HCT116 (cell line): ENCODE results near the gene SLC66A1. TPM values are rescaled to one million over a fixed set of nuclear protein-coding genes. Genes with fewer than 3 reads are reported as not detected.
"Not testable (repeated sequence)": the region's sequence is repeated elsewhere in the genome, so short reads cannot be mapped to it uniquely, and the experiment has no call there.

ENCODE experiments used
- ATAC-seq: fragments of 200-7000 bp; cut with Tn5 transposase; 2 replicates; pipeline ENCODE4 v1.9.1; 2020; ENCODE audit warnings: mild to moderate bottlenecking, moderate library complexity
- BruUV-seq: library from RNA; stranded (reverse); fragments of 400-500 nt; replicated peaks from 2 replicates; lab custom pipeline; 2021; lab: Mats Ljungman, UMichigan
- CTCF ChIA-PET: fragments of 300-600 bp; sonication (Branson Sonifier 250); formaldehyde crosslinking; loops from one replicate; lab custom pipeline; 2021; ENCODE audit warnings: antibody characterized with exemption; lab: Charles Lee
- POLR2A ChIA-PET: fragments of 300-600, 350-600 bp; sonication (Branson Sonifier 250); formaldehyde crosslinking; loops from one replicate; lab custom pipeline; 2021; ENCODE audit warnings: antibody characterized with exemption; lab: Charles Lee
- RAD21 ChIA-PET, 2 experiments: fragments of 300-600 bp; sonication (Branson Sonifier 250); formaldehyde crosslinking; loops; one replicate each; lab custom pipeline; 2023; ENCODE audit warnings: low total read pairs in 2 of 2; ENCODE audit not compliant: uncharacterized antibody in 2 of 2, unreplicated experiment in 2 of 2, low non-redundant PET in 1 of 2; lab: Charles Lee
- DNase-seq: peaks from one replicate; pipeline ENCODE4 v3.0.0-alpha.2; 2010; ENCODE audit warnings: low read depth, low spot score
- H2AFZ ChIP-seq: fragments of 200-600 bp; shearing (Covaris generic), sonication (generic); 2 replicates; pipeline ENCODE4 v1.6.1; 2017; ENCODE audit warnings: low read depth, mixed run types, mixed read lengths, antibody characterized with exemption, low read length; ENCODE audit not compliant: poor library complexity, severe bottlenecking
- H3K27ac ChIP-seq: 2 replicates; pipeline ENCODE4 v1.5.1; 2012; ENCODE audit warnings: low read depth, low read length
- H3K27me3 ChIP-seq: fragments of 200-600 bp; sonication (generic); 2 replicates; pipeline ENCODE4 v1.6.1; 2016; ENCODE audit warnings: mixed run types, low read length, mixed read lengths; ENCODE audit not compliant: insufficient read depth
- H3K36me3 ChIP-seq, 2 experiments: fragments of 200-500 bp in 1 of 2; fragments of 200-600 bp in 1 of 2; sonication (Bioruptor generic) in 1 of 2; sonication (generic) in 1 of 2; 2 replicates each; pipeline versions ENCODE4 v1.5.1 to v1.6.1; 2014 to 2016; ENCODE audit warnings: low read length in 2 of 2, inconsistent platforms in 1 of 2, mixed read lengths in 1 of 2, mixed run types in 1 of 2; ENCODE audit not compliant: insufficient read depth in 2 of 2, control insufficient read depth in 1 of 2
- H3K4me1 ChIP-seq, 2 experiments: fragments of 200-600 bp in 1 of 2; sonication (generic) in 1 of 2; 2 replicates each; pipeline versions ENCODE4 v1.5.1 to v1.6.1; 2012 to 2017; ENCODE audit warnings: low read length in 2 of 2, inconsistent platforms in 1 of 2, mild to moderate bottlenecking in 1 of 2, mixed read lengths in 1 of 2, mixed run types in 1 of 2, moderate library complexity in 1 of 2; ENCODE audit not compliant: insufficient read depth in 2 of 2, control insufficient read depth in 1 of 2
- H3K4me2 ChIP-seq: fragments of 200-600 bp; sonication (generic); 2 replicates; pipeline ENCODE4 v1.6.1; 2017; ENCODE audit warnings: mixed run types, low read length, mixed read lengths
- H3K4me3 ChIP-seq, 2 experiments: fragments of 200-600 bp in 1 of 2; sonication (generic) in 1 of 2; replicated peaks in 1 of 2; 2 replicates each; pipeline ENCODE4 v1.5.1; 2011 to 2016; ENCODE audit warnings: low read length in 2 of 2, control low read depth in 1 of 2, low read depth in 1 of 2, mild to moderate bottlenecking in 1 of 2, mixed read lengths in 1 of 2, mixed run types in 1 of 2
- H3K79me2 ChIP-seq: fragments of 200-600 bp; sonication (generic); 2 replicates; pipeline ENCODE4 v1.6.1; 2017; ENCODE audit warnings: mild to moderate bottlenecking, mixed run types, low read length, moderate library complexity, mixed read lengths; ENCODE audit not compliant: insufficient read depth
- H3K9ac ChIP-seq: fragments of 200-600 bp; sonication (generic); 2 replicates; pipeline ENCODE4 v1.6.1; 2016; ENCODE audit warnings: low read length, mixed read lengths
- H3K9me2 ChIP-seq: fragments of 200-600 bp; sonication (generic), shearing (Covaris generic); 2 replicates; pipeline ENCODE4 v1.6.1; 2017; ENCODE audit warnings: mixed run types, mild to moderate bottlenecking, moderate library complexity; ENCODE audit not compliant: insufficient read depth
- H3K9me3 ChIP-seq, 2 experiments: fragments of 200-500 bp in 1 of 2; fragments of 200-600 bp in 1 of 2; sonication (Bioruptor generic) in 1 of 2; sonication (generic) in 1 of 2; 2 replicates each; pipeline ENCODE4 v1.6.1; 2014 to 2017; ENCODE audit warnings: low read length in 2 of 2, mixed read lengths in 2 of 2, inconsistent platforms in 1 of 2, low read depth in 1 of 2, mild to moderate bottlenecking in 1 of 2, mixed run types in 1 of 2, moderate library complexity in 1 of 2; ENCODE audit not compliant: control insufficient read depth in 1 of 2, insufficient read depth in 1 of 2
- H4K20me1 ChIP-seq: fragments of 200-600 bp; sonication (generic), shearing (Covaris generic); 2 replicates; pipeline ENCODE4 v1.6.1; 2017; ENCODE audit warnings: mixed run types, mild to moderate bottlenecking, moderate library complexity; ENCODE audit not compliant: insufficient read depth
- CBX3 ChIP-seq: IDR thresholded peaks from 2 replicates; pipeline ENCODE4 v1.6.1; 2012; ENCODE audit warnings: low read depth
- CEBPB ChIP-seq: IDR thresholded peaks from 2 replicates; pipeline ENCODE4 v1.6.1; 2012; ENCODE audit warnings: low read depth
- CTCF ChIP-seq, 3 experiments: fragments of 200-600 bp in 1 of 3; sonication (generic) in 1 of 3; IDR thresholded peaks in 2 of 3; conservative IDR thresholded peaks in 1 of 3; 2 replicates each; pipeline ENCODE4 v1.5.1; 2012 to 2017; ENCODE audit warnings: low read depth in 2 of 3, low read length in 2 of 3, antibody characterized with exemption in 1 of 3, borderline replicate concordance in 1 of 3, control low read depth in 1 of 3, mild to moderate bottlenecking in 1 of 3, mixed read lengths in 1 of 3, mixed run types in 1 of 3, moderate library complexity in 1 of 3; ENCODE audit not compliant: insufficient read depth in 1 of 3
- EGR1 ChIP-seq: IDR thresholded peaks from 2 replicates; pipeline ENCODE4 v1.6.1; 2012; ENCODE audit warnings: low read depth
- ELF1 ChIP-seq: IDR thresholded peaks from 2 replicates; pipeline ENCODE4 v1.6.1; 2012; ENCODE audit warnings: low read depth, borderline replicate concordance
- EZH2 ChIP-seq: fragments of 200-600 bp; sonication (generic); IDR thresholded peaks from 2 replicates; pipeline ENCODE4 v1.6.1; 2017; ENCODE audit warnings: antibody characterized with exemption, mixed run types
- EZH2phosphoT487 ChIP-seq: fragments of 200-600 bp; IDR thresholded peaks from 2 replicates; pipeline ENCODE4 v1.6.1; 2018; ENCODE audit warnings: antibody characterized with exemption, borderline replicate concordance
- FOSL1 ChIP-seq: IDR thresholded peaks from 2 replicates; pipeline ENCODE4 v1.6.1; 2012; ENCODE audit warnings: low read depth
- MAX ChIP-seq: IDR thresholded peaks from 2 replicates; pipeline ENCODE4 v1.6.1; 2012
- POLR2A ChIP-seq: IDR thresholded peaks from 2 replicates; pipeline ENCODE4 v1.7.0; 2011; ENCODE audit warnings: borderline replicate concordance; ENCODE audit not compliant: insufficient read depth, insufficient read length; ENCODE audit errors: extremely low read depth
- POLR2AphosphoS5 ChIP-seq: IDR thresholded peaks from 2 replicates; pipeline ENCODE4 v1.6.1; 2011; ENCODE audit warnings: mild to moderate bottlenecking, low read depth, low read length, moderate library complexity
- RAD21 ChIP-seq: IDR thresholded peaks from 2 replicates; pipeline ENCODE4 v1.6.1; 2012; ENCODE audit warnings: low read depth, mild to moderate bottlenecking
- SIN3A ChIP-seq: IDR thresholded peaks from 2 replicates; pipeline ENCODE4 v1.6.1; 2012; ENCODE audit warnings: low read depth
- SP1 ChIP-seq: IDR thresholded peaks from 2 replicates; pipeline ENCODE4 v1.6.1; 2012; ENCODE audit warnings: low read depth
- SRF ChIP-seq: IDR thresholded peaks from 2 replicates; pipeline ENCODE4 v1.6.1; 2012; ENCODE audit warnings: low read depth
- TCF7L2 ChIP-seq: IDR thresholded peaks from 2 replicates; pipeline ENCODE4 v1.7.0; 2011; ENCODE audit warnings: borderline replicate concordance, inconsistent platforms; ENCODE audit not compliant: insufficient read depth, insufficient read length; ENCODE audit errors: extremely low read depth
- YY1 ChIP-seq: IDR thresholded peaks from 2 replicates; pipeline ENCODE4 v1.6.1; 2011; ENCODE audit warnings: low read length, low read depth, moderate library complexity, mild to moderate bottlenecking; ENCODE audit not compliant: insufficient replicate concordance; ENCODE audit errors: extremely low read depth
- ZFX ChIP-seq: fragments of 450-650 bp; IDR thresholded peaks from 2 replicates; pipeline ENCODE4 v1.6.1; 2017
- intact Hi-C: fragments of 100-400 bp; cut with micrococcal nuclease; formaldehyde crosslinking; loops from 2 replicates; pipeline ENCODE4 v1.10.0; 2022
- total RNA-seq: library from RNA; stranded (reverse); gene quantifications from one replicate; pipeline ENCODE4 v1.2.1, GENCODE V29; 2021; ENCODE audit not compliant: unreplicated experiment

SLC66A1 gene
- total RNA-seq, 1 experiment from 2014 or later: 11.1 TPM

- TF ChIP-seq CTCF (IDR thresholded peaks at IDR 0.05 in 2 of 3, conservative IDR thresholded peaks at IDR 0.05 in 1 of 3; ENCODE audit: borderline replicate concordance in 1 of 3, insufficient read depth in 1 of 3, low read depth in 2 of 3, low read length in 2 of 3): no peak
- TF ChIP-seq MAX: no peak
- TF ChIP-seq SIN3A: no peak
- TF ChIP-seq SP1: no peak
- TF ChIP-seq EZH2: no peak
Measured at GRCh38 chr1:19294638-19295037, 17.5 kb upstream of the SLC66A1 start (continued).

- TF ChIP-seq MAX (no peak), SIN3A (no peak), SP1 (no peak), RAD21 (no peak), ELF1 (no peak), EGR1 (no peak), ZFX (no peak), SRF (no peak), POLR2AphosphoS5 (no peak), CBX3 (no peak), EZH2phosphoT487 (no peak), CEBPB (no peak), FOSL1 (no peak), YY1 (no peak), POLR2A (no peak), TCF7L2 (no peak)
- Histone ChIP-seq H3K9me3 (peaks cover 0 to under 1% of the 10 kb centered on the region in 2 experiments; a peak in 1 of 4 replicates), H4K20me1 (no peaks in the 10 kb centered on the region), H3K36me3 (peaks cover 17 to 18% of the 10 kb centered on the region in 2 experiments), H2AFZ (no peak overlapping the region), H3K9ac (no peak overlapping the region), H3K4me2 (no peak overlapping the region), H3K4me3 (no peak overlapping the region), H3K79me2 (no peaks in the 10 kb centered on the region), H3K27me3 (no peaks in the 10 kb centered on the region), H3K9me2 (no peaks in the 10 kb centered on the region), H3K27ac (no peak overlapping the region), H3K4me1 (no peaks in the 10 kb centered on the region)
- DNase-seq: no peak
- ChIA-PET RAD21 (no interaction called here), CTCF (no interaction called here), POLR2A (no interaction called here)
- BruUV-seq: no TSS peak
- intact Hi-C loops: no loop called here
- ATAC-seq: no peak
Measured at GRCh38 chr1:19300211-19300610, 11.9 kb upstream of the SLC66A1 start.

GRCh38 chr1:19304081-19304480, 8.0 kb upstream of the SLC66A1 start:
- H3K9me2 ChIP-seq, H3K27ac ChIP-seq, H3K9me3 ChIP-seq, H3K4me3 ChIP-seq, H2AFZ ChIP-seq, DNase-seq, intact Hi-C loops, POLR2A ChIA-PET, H3K79me2 ChIP-seq, CTCF ChIA-PET, H3K27me3 ChIP-seq, H3K4me1 ChIP-seq, H3K4me2 ChIP-seq, RAD21 ChIA-PET, ATAC-seq, H4K20me1 ChIP-seq, H3K9ac ChIP-seq, BruUV-seq: not testable (repeated sequence)
- H3K36me3 ChIP-seq: peaks cover 30 to 34% of the 10 kb centered on the region in 2 experiments
